Common myeloid progenitor, CD34-positive (primary cell): ENCODE measurements around the gene PIP5K1B.

Experiments
- CTCF ChIA-PET: fragments of 350-600 bp; sonication (Branson Sonifier 250); formaldehyde crosslinking; loops from one replicate; lab custom pipeline; 2021; ENCODE audit warnings: antibody characterized with exemption; lab: Charles Lee
- POLR2A ChIA-PET: fragments of 350-600 bp; sonication (Branson Sonifier 250); formaldehyde crosslinking; loops from one replicate; lab custom pipeline; 2021; ENCODE audit warnings: antibody characterized with exemption; lab: Charles Lee
- DNase-seq, 3 donors: peaks; one replicate each; pipeline versions ENCODE4 v3.0.0 to v3.0.0-alpha.2; 2013
- H3K27ac ChIP-seq, 2 experiments: 1 replicate in 1 of 2; 2 replicates in 1 of 2; pipeline ENCODE4 v1.7.0; 2013; ENCODE audit warnings: inconsistent platforms in 2 of 2, low read length in 2 of 2, mild to moderate bottlenecking in 2 of 2, low read depth in 1 of 2, moderate library complexity in 1 of 2; ENCODE audit not compliant: severe bottlenecking in 2 of 2, insufficient read depth in 1 of 2, poor library complexity in 1 of 2
- H3K27me3 ChIP-seq, 5 experiments: replicated peaks in 2 of 5; 1 replicate in 3 of 5; 2 replicates in 2 of 5; pipeline versions ENCODE4 v1.6.1 to v1.7.0; 2013; ENCODE audit warnings: low read length in 4 of 5, mild to moderate bottlenecking in 2 of 5, moderate library complexity in 2 of 5, inconsistent platforms in 1 of 5; ENCODE audit not compliant: insufficient read depth in 5 of 5, control insufficient read depth in 4 of 5
- H3K36me3 ChIP-seq, 4 experiments: 1 replicate in 2 of 4; 2 replicates in 2 of 4; pipeline versions ENCODE4 v1.6.1 to v1.7.0; 2013; ENCODE audit warnings: low read length in 3 of 4, control low read depth in 1 of 4, mild to moderate bottlenecking in 1 of 4; ENCODE audit not compliant: control insufficient read depth in 4 of 4, insufficient read depth in 4 of 4
- H3K4me1 ChIP-seq, 4 experiments: 1 replicate in 3 of 4; 2 replicates in 1 of 4; pipeline versions ENCODE4 v1.6.1 to v1.7.1; 2013; ENCODE audit warnings: low read length in 3 of 4, mild to moderate bottlenecking in 3 of 4, control low read depth in 1 of 4, inconsistent platforms in 1 of 4, moderate library complexity in 1 of 4; ENCODE audit not compliant: control insufficient read depth in 4 of 4, insufficient read depth in 4 of 4; ENCODE audit errors: control extremely low read depth in 1 of 4
- H3K4me3 ChIP-seq, 7 experiments: 1 replicate in 4 of 7; 2 replicates in 3 of 7; pipeline versions ENCODE4 v1.5.1 to v1.7.0; 2013; ENCODE audit warnings: mild to moderate bottlenecking in 7 of 7, low read length in 6 of 7, moderate library complexity in 6 of 7, inconsistent platforms in 2 of 7, low read depth in 2 of 7, control low read depth in 1 of 7; ENCODE audit not compliant: insufficient read depth in 4 of 7, control insufficient read depth in 1 of 7; ENCODE audit errors: extremely low read depth in 1 of 7
- H3K9me3 ChIP-seq, 5 experiments: 1 replicate in 4 of 5; 2 replicates in 1 of 5; pipeline versions ENCODE4 v1.6.1 to v1.7.1; 2013; ENCODE audit warnings: low read length in 4 of 5, mild to moderate bottlenecking in 2 of 5, inconsistent platforms in 1 of 5, low read depth in 1 of 5, moderate library complexity in 1 of 5; ENCODE audit not compliant: control insufficient read depth in 4 of 5, insufficient read depth in 2 of 5; ENCODE audit errors: control extremely low read depth in 1 of 5
- WGBS: methylation state at CpG from one replicate; pipeline ENCODE4 v1.1.5; 2013; ENCODE audit not compliant: insufficient coverage; 5-methylcytosine and 5-hydroxymethylcytosine counted together

PIP5K1B gene

DNA sequence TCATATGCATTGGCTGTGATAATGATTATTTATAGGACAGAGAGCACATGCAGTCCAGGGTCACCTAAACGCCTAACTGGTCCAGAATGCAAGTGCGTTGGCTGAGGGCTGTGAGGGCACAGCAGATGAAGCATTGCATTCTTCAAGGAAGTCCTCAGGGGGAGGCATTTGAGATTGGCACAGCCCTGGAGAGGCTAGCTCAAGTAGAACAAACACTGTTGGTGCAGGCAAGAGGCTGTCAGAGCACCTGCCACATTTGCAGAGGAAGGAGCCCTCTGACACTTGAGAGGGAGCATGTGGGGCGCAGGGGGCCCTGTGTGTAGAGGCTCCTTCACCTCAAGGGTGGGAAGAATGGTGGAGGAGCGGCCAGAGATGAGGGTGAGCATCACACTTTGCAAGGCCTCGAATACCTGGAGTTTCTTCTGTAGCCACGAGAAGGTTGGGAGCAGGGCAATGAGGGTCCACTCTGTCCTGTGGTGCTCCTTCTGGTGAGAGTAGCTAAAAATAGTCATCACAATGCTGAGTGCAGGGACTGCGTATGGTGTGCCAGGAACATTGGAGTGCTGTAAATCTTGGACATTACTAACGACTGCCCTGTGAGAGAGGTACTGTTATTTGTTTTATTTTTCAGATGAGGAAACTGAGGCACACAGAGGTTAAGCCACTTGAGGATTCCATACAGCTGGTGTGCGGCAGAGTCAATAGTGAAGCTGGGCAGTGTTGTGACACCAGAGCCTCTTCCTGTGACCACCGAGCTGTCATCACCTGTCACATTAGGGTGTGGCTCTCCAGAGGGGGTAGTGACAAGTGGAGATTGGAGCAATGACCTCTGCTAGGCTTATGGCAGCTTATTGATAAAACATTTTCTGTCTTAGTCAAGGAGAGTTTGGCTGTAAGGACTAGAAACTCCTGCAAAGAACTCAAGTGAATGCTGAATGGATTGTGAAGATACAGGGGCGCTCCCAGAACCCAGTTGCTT lies 100.2 kb downstream of the PIP5K1B start:
- Histone ChIP-seq H3K27me3 (no peaks in the 10 kb centered on the region), H3K4me3 (no peak overlapping the region), H3K36me3 (peaks cover 0 to 7% (median 3%) of the 10 kb centered on the region in 4 experiments), H3K27ac (no peak overlapping the region), H3K9me3 (no peaks in the 10 kb centered on the region), H3K4me1 (peaks cover 0 to 2% (median 0%) of the 10 kb centered on the region in 4 experiments)
- WGBS: 96% methylated on average over 9 of the region's 11 CpGs
- DNase-seq: no peak
- CTCF ChIA-PET: interaction anchor here (1.1 to 1.3 kb wide), 2 partner anchors 11 to 17 kb away, joined by 3 read pairs; no protein-coding TSS in a partner anchor
- POLR2A ChIA-PET: interaction anchor here (0.7 kb wide), 1 partner anchor 16 kb away, joined by 4 read pairs; no protein-coding TSS in a partner anchor

DNA sequence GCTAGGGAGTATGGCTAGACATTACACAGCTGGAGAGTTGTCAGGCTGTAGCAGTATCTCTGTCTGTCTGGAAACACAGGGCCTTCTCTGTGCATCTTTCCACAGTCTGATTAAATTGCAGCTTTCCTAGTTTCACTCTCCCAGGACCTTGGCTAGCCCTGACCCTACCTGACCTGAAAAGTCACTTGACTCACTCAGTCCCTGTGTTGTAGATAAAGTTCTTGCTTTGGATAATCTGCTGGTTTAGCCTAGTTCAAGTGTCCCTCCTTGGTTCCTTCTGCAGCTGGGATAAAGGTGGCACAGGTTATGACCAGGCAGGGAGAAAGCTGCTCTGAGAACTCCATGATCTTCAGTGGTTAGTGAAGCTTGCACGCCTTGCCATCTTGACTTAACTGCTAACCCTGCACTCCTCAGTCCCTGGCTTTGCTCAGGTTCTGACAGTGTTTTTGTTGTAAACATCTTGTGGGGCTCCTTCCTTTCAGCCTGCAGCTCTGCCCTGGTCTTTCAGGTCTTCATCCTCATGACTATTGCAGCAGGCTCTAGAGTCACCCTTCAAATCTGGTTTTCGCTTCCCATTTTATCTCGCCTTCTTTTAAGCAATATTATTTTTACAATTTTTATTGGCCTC lies 101.0 kb downstream of the PIP5K1B start:
- H3K9me3 ChIP-seq: no peaks in the 10 kb centered on the region
- ChIA-PET CTCF (interaction anchor here (1.1 to 1.3 kb wide), 3 partner anchors 10 to 43 kb away, joined by 3 read pairs; no protein-coding TSS in a partner anchor), POLR2A (no interaction called here)
- no peak overlapping the region for H3K27ac ChIP-seq
- DNase-seq: no peak
- peaks cover 0 to 7% (median 3%) of the 10 kb centered on the region in 4 experiments for H3K36me3 ChIP-seq
- no peak overlapping the region for H3K4me3 ChIP-seq
- WGBS: 100% methylated on average over 3 of the region's 3 CpGs
- no peaks in the 10 kb centered on the region for H3K27me3 ChIP-seq
- peaks cover 0 to 2% (median 0%) of the 10 kb centered on the region in 4 experiments for H3K4me1 ChIP-seq

DNA sequence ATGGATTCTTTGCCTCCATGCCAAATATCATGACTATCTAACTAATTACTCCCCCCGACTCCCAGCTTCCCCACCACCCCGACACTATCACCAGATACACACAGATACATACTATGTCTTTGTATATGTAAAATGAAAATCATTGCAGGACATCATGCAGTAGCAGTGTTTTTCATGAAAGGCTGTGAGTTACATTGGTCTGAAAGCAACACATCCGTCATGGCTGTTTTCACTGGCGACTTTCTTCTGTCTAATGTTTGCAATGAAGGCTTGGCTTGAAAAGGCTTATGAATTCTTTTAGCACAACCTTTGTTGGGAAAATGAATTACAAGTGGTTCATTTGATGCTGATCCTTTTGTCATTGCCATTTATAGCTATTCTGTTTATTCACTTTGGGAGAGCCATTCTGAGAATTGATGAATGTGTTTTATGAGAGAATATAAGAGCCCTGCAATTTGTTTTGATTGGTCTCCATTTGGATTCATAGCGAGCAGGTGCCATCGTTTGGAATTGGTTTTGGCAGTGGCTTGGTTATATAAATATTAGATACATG lies 103.4 kb downstream of the PIP5K1B start:
- CTCF ChIA-PET: interaction anchor here (0.8 to 1.3 kb wide), 4 partner anchors 17 to 191 kb away, joined by 3 to 4 read pairs (median 4); a partner anchor contains a TSS
- WGBS: 100% methylated on average over 2 of the region's 6 CpGs
- no peak for DNase-seq
- peaks cover 0 to 2% (median 0%) of the 10 kb centered on the region in 4 experiments for H3K4me1 ChIP-seq
- POLR2A ChIA-PET: no interaction called here
- no peak overlapping the region for H3K27ac ChIP-seq
- no peaks in the 10 kb centered on the region for H3K9me3 ChIP-seq
- H3K27me3 ChIP-seq: no peaks in the 10 kb centered on the region
- no peak overlapping the region for H3K4me3 ChIP-seq
- H3K36me3 ChIP-seq: peaks cover 0 to 7% (median 2%) of the 10 kb centered on the region in 4 experiments

DNA sequence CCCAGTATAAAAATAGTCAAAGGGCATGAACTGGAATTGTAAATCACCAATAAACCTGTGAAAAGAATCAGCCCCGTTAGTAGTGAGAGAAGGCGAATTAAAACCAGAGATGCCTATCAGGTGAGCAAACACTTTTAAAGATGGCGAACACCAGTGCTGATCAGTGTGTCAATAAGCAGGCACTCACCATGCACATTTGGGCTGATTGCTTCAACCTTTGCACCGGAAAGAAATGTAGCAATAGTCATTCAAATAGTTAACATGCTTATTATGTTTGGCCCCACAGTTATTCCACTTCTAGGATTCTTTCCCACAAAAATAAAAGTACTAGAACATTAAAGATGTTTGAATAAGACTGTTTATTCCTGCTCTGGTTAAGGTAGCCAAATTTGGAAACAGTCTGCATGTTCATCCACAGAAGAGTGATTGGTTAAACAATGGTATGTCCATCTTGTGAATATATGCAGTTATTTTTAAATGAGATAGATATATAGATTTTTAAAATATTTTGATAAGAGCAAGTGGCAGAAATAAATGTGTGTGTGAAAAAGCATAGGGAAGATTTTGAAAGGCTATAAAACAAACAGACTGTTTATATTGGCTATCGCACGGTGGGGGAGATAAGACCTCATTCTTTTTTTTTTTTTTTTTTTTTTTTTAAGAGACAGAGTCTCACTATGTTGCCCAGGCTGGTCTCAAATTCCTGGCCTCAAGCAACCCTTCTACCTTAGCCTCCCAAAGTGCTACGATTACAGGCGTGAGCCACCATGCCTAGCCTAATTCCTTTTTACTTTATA lies 112.2 kb downstream of the PIP5K1B start:
- ChIA-PET POLR2A (no interaction called here), CTCF (no interaction called here)
- Histone ChIP-seq H3K9me3 (no peaks in the 10 kb centered on the region), H3K36me3 (peaks cover 0 to 3% (median 0%) of the 10 kb centered on the region in 4 experiments), H3K4me3 (no peak overlapping the region), H3K27me3 (no peaks in the 10 kb centered on the region), H3K27ac (no peak overlapping the region), H3K4me1 (no peaks in the 10 kb centered on the region)
- WGBS: 96% methylated on average over 4 of the region's 8 CpGs
- DNase-seq: no peak

DNA sequence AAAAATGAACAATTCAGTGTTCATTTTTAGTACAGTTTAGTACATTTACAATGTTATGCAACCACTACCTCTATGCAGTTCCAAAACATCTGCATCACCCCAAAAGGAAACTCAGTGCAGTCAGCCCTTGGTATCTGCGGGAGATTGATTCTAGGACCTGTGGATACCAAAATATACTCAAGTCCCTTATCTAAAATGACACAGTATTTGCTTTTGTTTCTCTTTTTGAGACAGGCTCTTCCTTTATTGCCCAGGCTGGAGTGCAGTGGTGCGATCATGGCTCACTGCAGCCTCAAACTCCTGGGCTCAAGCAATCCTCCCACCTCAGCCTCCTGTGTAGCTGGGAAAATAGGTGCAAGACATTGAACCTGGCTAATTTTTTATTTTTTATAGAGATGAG lies 114.0 kb downstream of the PIP5K1B start:
- H3K4me3 ChIP-seq: no peak overlapping the region
- H3K9me3 ChIP-seq: no peaks in the 10 kb centered on the region
- peaks cover 0 to 13% (median 4%) of the 10 kb centered on the region in 4 experiments for H3K36me3 ChIP-seq
- no peaks in the 10 kb centered on the region for H3K4me1 ChIP-seq
- peak in 1 of 3 donors; percentile 6 for DNase-seq
- no peaks in the 10 kb centered on the region for H3K27me3 ChIP-seq
- WGBS: 71% methylated on average over 1 of the region's 2 CpGs
- no peak overlapping the region for H3K27ac ChIP-seq
- ChIA-PET POLR2A (no interaction called here), CTCF (no interaction called here)

DNA sequence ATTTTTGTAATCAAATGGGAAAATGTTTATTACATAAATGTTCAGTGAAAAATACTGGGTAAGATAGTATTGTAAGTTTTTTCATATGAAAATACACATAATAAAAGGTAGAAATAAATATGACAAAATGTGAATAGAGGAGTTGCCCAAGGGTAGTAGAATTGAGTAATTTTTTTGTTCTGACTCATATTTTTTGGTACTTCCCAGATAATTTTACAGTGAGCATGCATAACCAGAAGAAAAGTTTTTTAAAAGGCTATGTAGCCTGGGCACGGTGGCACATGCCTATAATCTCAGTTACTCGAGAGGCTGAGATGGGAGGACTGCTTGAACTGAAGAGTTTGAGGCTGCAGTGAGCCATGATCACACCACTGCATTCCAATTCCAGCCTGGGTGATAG lies 116.9 kb downstream of the PIP5K1B start:
- Histone ChIP-seq H3K27me3 (no peaks in the 10 kb centered on the region), H3K9me3 (no peaks in the 10 kb centered on the region), H3K4me1 (no peaks in the 10 kb centered on the region), H3K4me3 (no peak overlapping the region), H3K27ac (no peak overlapping the region), H3K36me3 (peaks cover 0 to 13% (median 6%) of the 10 kb centered on the region in 4 experiments)
- 100% methylated on average over 1 of the region's 2 CpGs for WGBS
- ChIA-PET CTCF (interaction anchor here (1.3 kb wide), 1 partner anchor 238 kb away, joined by 3 read pairs; no protein-coding TSS in a partner anchor), POLR2A (no interaction called here)
- DNase-seq: no peak
